HG03342 (cell line): ENCODE results near the gene SPATA19.
A peak's percentile ranks its signal among the peaks of the same experiment; 100 is the strongest.

Experiments used
- ATAC-seq: cut with Tn5 transposase; IDR thresholded peaks from one replicate; pipeline ENCODE4 v1.9.1; 2021; ENCODE audit warnings: mild to moderate bottlenecking, moderate library complexity; ENCODE audit not compliant: unreplicated experiment

The SPATA19 gene

DNA sequence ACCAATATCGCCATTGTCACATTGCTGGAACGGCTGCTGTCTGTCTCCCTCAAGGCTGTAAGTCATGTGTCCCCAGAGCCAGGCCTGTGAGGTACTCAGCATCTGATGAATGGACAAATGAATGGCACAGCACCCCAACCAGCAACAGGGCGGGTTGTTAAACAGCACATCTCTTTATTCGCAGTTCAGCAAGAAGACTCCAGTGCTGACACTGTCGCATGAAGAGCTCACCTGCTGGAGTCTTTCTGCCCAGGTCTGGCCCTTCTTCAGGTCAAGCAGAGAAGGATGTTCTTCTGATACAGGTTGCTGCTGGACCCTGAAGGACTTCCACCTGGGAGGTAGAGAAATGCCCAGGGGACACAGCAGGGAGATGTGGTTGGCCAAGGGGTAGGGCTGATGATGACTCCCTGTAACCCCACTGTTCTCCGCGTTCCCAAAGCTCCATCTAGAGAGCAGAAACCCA is 4.8 kb downstream of the SPATA19 start:
- no peak for ATAC-seq

DNA sequence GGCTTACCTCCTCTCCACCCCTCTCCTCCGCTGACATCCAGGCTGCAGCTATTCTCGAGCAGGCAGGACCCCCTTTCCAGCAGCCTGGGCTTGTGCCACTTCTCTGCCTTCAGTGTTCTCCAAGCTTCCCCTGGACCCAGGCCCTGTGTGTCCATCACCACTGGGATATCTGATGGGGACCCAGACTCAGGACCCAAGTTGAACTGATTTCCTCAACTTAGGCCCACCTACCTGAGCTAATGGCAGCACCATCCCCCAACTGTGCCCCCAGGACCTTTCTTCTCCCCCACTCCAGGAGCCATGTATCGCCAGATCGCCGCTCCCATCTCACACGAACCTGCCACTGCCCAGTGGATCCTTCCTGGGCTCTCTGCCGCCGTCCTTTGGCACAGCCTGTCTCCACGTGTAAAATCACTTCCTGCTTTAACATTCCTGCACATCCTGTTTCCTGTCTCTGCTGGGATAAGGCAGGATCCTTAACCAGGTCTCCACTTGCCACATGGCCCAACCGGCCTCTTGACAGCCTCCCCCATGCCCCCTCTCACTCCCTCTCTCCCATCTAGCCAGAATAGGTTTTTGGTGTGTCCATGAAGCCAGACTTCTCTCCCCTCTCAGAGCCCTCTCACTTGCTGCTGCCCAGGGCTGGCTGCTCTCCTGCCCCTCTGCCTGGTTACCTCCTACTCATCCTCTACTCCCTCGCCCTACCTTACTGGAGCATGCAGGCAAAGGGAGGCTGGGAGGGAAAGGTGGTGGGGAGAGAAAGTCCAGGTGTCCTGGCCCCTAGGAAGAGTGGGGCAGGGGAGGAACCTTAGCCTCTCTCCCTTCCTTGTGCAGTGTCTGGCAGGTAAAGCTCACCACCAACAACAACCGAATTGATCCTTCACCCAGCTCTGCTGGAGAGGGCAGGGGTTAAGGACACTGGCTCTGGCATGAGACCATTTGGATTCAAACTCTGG is 9.4 kb downstream of the SPATA19 start:
- no peak for ATAC-seq

DNA sequence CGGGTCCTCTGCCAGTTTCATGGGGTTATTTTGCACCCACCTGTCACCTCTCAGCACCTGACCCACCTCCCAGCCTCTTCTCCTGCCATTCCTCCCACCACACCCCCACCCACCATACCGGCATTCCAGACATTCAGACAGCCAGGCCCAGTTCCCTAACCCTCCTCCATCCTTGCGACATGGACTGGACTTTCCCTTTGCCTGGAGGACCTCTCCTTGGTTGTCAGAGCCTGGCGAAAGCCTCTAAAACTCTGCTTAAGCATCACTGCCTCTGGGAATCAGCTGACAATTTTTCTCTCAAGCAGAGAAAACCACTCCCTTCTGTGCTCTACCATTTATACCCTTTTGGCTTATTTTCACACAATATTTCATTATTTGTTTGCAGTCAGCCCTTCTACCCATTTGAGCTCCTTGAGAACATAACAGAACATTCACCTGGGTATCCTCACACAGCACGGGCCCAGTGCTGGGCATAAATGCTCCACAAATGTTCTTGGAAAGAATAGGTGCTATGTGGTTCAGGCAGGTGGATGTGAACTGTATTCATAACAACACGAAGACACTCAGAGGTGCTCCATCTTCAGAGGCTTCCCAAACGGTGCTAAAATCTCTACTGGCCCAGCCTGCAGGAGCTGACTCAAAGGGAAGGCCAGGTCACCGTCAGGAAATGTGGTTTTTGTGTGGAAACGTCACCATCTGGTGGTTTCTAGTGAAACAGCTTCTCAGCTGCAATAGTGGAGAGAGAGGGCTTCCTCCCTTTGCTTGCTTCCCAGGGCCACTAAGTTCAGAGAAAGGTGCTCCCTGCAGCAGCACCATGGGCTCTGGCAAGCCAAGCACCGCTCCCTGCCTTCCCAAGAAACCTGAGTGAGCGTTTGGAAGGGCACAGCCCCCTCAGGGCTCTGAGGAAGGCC is 10.4 kb downstream of the SPATA19 start:
- peak; percentile 88 for ATAC-seq

DNA sequence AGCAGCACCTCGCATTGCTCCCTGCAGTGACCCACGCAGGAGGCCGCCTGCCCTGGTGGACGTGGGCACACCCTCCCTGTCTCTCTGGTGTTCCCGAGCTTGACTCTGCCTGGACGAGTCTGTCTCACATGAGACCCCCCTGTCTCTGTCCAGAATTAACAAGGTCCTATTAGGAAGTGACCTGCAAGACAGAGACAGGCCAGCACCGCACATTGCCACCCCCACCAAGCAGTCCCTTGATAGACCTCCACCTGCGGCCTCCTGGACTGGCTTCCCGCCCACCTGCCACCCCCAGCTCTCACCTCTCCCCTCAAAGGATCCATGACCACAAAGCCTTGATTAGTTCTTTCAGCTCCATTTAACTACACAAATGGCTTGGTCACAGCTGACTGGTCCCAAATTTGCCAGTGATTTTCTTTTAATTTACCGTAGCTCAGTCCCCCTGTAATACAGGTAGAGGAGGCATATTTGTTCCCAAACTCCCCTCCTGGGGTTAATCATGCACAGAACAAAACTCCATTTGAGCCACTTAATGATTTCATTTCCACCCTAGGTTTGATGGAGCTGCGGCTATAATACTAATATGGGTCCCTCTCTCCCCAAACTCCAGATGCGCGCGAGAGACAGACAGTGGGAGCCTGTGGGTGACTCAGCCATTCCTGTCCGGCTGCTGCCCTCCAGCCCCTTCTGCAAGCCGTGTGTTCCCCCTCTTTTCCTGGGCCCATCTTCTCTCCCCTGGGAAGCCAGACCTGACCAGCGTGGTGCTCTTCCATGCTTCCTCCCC is 11.2 kb downstream of the SPATA19 start:
- no peak for ATAC-seq

DNA sequence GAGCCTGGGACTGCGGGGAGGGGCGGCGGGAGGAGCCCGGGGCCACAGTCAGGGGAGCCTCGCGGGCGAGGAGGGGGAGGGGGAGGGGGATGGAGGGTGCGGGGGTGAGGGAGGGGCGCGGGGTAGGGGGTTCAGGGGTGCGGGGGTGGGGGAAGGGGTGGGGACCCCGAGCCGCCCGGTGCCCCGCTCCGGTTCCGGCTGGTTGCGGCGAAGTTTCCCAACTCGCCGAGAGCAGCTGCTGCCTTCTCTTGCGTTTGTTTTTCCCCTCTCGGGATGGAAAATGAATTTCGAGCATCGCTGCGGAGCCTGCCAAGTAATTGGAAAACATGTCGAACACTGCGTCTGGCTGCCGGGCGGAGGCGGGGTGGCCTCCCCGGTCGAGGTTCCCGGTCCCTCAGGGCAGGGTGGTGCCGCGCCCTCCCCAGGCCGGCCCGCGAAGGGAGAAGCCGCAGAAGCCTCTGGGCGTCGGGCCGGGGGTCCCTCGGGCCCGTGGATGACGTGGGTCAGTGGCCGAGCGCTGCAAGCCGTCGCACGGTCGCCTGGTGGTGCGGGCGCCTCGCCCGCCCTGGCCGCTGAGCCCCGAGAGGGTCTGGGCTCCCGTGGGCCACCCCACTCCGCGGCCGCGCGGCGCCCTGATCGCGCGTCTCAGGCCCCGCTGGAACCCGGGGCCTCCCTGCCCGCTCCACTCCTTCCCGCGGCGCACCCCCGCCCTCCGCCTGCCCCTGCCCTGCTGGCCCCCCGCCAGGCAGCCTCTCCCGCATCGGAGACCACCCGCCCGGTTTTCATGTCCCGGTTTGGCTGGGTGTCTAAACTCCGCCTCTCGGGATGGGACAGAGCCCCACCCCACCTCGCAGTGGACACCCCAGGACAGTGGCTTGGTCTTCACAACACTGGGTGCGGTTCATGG is 12.1 kb downstream of the SPATA19 start:
- ATAC-seq = no peak

DNA sequence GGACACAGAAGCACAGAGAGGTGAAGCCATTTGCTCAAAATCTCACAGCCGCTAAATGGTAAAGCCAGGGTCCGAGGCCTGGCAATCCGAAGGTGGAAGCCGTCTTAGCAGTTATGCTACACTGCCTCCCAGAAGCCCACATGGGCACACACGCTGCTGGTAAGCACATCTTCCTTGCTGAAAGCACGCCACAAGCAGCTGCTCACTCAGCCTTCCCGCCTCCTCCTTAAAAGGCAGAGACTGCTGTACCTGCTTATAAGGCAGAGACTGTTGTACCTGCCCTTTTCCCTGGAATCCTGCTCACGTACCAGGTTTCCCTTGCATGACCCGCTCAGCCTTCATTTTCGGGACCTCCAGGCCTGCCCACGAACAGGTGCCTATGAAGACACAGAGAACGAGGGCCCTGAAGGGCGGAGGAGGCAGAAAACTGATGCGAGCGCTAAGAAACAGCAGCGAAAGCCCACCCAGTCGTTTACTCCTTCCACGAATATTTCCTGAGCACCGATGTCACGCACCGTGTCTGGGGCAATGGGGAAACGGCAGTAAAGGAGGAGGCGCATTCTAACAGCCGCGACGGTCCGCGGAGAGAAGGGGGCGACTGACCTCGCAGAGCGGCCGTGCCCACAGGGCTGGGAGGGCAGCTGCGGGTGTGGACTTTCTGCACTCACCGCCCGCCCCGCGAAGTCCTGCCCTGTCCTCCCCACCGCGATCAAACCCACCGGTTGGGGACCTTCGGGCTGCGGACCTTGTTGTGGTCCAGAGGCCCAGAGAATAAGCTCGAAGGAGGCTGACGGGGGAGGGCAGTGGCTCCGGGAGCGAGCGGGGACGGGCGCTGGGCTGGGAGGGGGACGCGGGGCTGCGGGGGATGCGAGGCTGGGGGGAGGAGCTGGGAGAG is 13.0 kb downstream of the SPATA19 start:
- no peak for ATAC-seq

DNA sequence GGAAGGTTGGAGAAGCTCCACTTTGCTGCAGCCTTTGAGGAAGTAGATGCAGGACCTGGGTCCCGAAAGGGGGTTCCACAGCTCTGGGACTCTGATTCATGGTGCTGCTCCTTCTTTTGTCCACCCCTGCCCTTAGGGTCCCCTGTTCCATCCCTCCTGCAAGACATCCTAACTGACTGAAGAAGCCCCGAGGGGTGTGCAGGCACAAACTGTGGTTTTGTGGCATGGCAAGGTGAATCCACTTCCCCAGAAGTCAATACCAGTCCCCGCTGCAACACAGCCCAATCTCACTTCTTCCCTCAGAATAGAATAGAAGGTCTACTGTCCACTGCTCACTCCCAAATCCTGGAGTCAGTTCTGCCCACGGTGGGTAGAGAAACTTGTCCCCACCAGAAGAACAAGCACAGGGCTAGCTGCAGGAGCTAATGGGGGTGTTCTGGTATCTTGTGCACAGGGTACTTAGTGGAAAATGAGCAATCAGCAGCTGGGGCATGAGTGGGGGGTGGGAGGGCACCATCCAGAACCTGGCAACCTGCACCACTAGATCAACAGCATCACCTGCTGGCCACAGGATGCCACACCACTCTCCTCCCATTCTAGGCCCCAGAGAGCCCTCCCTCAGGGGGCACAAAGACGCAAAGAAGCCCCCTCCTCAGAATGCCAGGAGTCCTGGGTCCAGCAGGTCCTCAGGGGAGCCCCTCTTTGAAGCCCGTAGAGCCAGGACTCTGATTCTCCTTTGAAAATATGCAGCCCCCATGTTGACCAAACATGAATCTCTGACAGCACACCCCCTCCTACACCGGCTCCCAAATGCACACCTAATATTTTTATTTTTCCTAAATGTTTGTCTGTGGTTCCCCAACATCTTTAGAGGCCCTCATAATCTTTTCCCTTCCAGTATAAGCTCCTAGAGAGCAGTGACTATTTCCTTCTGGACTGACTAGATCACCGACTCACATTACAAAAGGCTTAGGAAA is 14.1 kb downstream of the SPATA19 start:
- ATAC-seq = no peak

DNA sequence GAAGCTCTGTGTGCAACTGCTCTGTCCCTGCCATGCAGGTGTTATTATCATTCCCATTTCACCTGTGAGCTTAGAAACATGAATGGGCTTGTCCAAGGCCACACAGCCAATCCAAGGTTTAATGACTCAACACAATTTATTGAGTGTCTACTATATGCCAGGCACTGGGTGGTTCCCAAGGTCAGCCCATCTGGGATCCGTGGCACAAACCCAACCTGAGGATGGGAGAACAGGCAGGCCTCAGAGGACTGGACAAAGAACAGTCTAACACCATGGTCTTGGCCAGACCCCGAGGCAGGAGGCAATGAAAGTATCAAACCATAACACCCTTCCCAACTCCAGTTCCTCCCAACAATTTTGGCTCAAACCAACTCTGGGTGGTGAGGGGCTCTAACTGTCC is 15.7 kb downstream of the SPATA19 start:
- no peak for ATAC-seq

DNA sequence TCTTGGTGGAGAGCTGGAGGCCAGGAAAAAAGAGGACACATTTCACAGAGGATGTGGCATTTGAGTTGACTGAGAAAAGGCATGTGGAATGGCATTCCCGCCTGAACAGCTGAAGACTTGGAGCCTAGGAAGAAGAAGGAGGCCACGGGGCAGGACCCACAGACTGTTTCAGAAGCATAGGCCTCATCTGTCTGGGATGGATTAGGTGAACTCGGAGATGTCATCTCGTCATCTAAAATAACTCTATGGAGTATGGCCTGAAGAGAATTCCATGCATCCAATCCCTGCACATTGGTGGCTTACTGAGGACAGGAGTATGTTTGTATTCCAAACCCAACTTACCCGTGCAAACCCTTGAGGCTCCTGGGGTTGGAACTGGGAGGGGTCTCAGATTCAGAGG is 16.4 kb downstream of the SPATA19 start:
- ATAC-seq = no peak

DNA sequence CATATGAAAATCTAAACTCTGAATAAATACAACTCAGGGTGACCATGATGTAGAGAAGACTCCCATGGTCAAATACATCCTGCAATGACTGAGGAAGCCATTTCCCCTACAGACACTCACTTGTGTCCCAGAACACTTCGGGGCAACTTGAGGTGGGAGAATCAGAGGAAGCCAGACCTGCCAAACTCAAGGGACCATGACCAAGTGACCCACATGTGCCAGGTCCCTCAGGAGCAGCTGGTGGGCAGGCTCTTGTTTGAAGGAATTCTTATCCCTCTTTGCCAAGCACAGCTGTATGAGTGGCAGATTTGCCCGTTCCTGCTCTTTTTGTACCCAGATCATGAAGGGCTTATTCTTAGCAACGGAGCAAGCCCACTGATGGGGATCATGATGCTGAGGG is 17.8 kb downstream of the SPATA19 start:
- no peak for ATAC-seq

DNA sequence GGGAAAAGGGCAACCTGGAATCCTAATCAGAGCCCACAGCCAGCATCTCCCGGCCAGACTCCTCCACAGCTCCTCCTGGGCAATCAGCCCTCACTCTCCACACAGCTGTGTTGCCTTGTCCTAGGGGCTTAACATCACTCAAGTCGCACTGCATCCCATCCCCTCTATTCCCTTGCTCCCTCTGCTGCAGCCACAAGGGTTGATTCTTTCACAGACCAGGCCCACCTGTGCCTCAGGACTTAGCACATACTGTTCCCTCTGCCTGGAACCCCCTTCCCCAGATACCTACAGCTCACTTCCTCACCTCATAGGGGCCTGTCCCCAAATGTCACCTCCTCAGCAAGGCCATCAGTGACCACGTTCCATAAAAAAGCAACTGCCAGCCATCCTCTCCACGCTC is 18.4 kb downstream of the SPATA19 start:
- no peak for ATAC-seq

DNA sequence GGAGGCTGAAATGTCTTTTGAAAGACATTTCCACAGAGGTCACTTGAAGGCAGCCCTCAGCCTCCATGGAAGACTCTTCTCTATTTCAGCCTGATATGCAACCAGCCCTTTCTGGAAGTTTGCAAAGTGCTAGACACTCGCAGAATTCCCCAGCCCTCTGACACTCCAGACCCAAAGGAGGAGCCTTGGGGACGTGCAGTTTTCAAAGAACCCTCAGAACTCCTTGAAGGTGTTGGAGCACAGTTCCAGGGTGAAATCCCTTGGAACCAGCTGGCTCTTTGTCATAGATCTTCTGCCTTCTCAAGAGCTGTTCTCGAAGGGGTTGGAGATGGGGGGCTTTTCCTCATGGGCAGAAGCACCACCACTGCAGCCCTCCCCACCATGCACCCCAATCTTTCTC is 19.6 kb downstream of the SPATA19 start:
- no peak for ATAC-seq

DNA sequence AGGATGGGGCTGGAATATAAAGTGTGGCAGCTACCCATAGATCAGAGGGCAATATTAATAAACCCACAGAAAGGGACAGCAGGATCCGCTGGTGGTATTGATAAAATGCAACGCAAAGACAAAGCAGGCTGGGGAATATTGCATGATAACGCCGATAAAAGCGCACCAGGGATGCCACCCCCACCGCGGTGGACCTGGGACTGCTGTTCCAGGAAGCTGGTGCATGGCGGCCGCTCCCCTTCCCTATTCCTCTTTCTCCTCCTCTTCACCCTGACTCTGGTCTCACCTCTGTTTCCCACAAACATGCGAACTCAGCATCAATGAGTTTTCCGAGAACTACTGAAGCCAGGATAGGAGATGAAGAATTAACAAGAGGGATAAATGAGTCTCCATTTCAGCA is 20.2 kb downstream of the SPATA19 start:
- no peak for ATAC-seq

DNA sequence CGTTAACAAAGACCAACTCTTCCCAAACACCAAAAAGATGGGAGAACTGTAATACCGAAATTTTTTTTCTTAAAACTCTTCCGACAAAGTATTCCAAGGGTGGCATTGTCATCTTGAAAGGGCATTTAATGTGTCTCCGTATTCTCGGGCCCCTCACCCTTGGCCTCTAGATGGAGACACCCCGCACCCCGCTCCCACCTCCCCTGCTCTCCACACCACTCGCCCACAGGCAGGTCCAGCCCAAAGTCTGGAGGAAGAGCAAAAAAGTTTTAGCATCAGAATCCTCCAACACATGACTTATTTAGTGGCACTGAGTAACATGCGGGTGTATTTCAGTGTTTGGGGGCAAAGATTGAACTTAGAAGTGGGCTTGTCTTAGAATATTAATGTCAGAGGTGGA is 20.7 kb downstream of the SPATA19 start:
- ATAC-seq = no peak

DNA sequence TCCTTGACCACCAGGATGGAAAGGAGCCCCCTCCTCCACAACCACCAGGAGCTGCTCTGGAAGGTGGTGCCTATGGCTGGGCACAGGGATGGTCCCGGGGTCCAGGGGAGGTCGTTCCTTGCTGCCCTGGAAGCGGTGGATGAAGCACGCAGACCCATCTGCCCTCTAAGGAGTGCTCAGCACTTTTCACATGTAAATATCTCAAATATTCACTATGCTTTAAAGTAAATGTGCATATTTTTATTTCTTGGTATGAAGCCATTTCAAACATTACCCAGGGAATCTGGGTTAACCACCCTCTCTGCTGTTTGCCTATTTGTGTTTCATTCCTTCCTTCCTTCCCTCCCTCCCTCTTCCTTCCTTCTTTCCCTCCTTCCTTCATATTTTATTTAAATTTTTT is 21.7 kb downstream of the SPATA19 start:
- no peak for ATAC-seq

DNA sequence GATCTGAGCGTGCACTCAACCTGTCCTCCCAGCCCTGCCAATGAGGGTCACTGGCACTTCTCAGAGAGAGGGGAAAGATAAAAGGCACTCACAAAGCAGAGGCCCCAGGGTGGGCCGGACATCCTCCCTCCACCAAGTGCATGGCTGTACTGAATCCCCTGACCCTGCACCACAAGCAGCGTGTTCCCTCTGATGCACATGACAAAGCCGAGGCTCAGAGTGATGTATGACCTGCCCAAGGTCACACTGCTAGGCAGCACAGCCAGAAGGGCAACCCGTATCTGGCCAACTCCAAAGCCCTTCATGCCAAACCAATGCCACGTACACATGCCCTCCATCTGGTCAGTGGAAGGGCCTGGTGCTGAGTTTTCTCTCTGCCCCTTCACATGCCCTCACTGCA is 22.1 kb downstream of the SPATA19 start:
- no peak for ATAC-seq

DNA sequence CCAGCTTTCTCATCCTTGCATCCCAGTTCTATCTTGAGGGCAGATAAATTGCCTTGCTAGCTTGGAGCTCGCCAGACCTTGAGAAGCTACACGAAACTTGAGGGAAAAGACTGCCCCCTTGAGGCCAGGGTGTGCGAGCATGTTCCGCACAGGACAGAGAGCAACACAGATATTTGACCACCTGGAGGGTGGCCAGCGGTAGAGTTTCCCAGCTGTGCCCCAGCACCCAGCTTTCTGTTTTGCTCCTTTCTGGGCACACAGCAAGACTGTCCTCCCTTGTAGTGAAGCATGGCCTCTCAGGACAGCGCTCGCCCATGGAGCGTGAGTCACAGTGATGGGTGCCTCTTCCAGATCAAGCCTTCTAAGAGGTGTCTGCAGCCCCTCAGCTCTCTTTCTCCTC is 23.5 kb downstream of the SPATA19 start:
- ATAC-seq = peak; percentile 75
